Sigmoid colon (tissue), 7 donors: Measurements from ENCODE around the gene MZB1. TPM values are rescaled to one million over a fixed set of nuclear protein-coding genes. Genes with fewer than 3 reads are reported as not detected.
A peak's percentile ranks its signal among the peaks of the same experiment; 100 is the strongest.

Source experiments
- DNase-seq: peaks from one replicate; pipeline ENCODE4 v3.0.0-alpha.2; 2019
- H3K27ac ChIP-seq, 4 donors: fragments of 200-600 bp; sonication (generic); one replicate each; pipeline ENCODE4 v1.5.1; 2016 to 2019; ENCODE audit warnings: mild to moderate bottlenecking in 1 of 4
- H3K27me3 ChIP-seq, 3 donors: fragments of 200-600 bp; sonication (generic); one replicate each; pipeline ENCODE4 v1.5.1; 2019; ENCODE audit warnings: mild to moderate bottlenecking in 1 of 3
- H3K36me3 ChIP-seq, 4 donors: fragments of 200-600 bp; sonication (generic); one replicate each; pipeline ENCODE4 v1.5.1; 2016 to 2019
- H3K4me1 ChIP-seq, 4 donors: fragments of 200-600 bp; sonication (generic); one replicate each; pipeline ENCODE4 v1.5.1; 2017 to 2019
- H3K4me3 ChIP-seq, 4 donors: fragments of 200-600 bp; sonication (generic); one replicate each; pipeline ENCODE4 v1.5.1; 2017 to 2019; ENCODE audit warnings: mild to moderate bottlenecking in 2 of 4, moderate library complexity in 1 of 4
- H3K9me3 ChIP-seq, 4 donors: fragments of 200-600 bp in 3 of 4; sonication (generic) in 3 of 4; one replicate each; pipeline versions ENCODE4 v1.5.1 to v1.6.1; 2013 to 2019
- CTCF ChIP-seq, 4 experiments: fragments of 450-650 bp in 3 of 4; fragments of 200-600 bp in 1 of 4; IDR thresholded peaks; one replicate each; pipeline ENCODE4 v1.5.1; 2016 to 2019; ENCODE audit warnings: antibody characterized with exemption in 4 of 4, mild to moderate bottlenecking in 3 of 4, moderate library complexity in 2 of 4
- EP300 ChIP-seq, 4 donors: sonication (generic); formaldehyde crosslinking; IDR thresholded peaks; one replicate each; pipeline ENCODE4 v1.6.1; 2017; ENCODE audit warnings: antibody characterized with exemption in 4 of 4
- POLR2A ChIP-seq, 2 donors: fragments of 450-650 bp; IDR thresholded peaks; one replicate each; pipeline ENCODE4 v1.6.1; 2016; ENCODE audit warnings: antibody characterized with exemption in 2 of 2, mild to moderate bottlenecking in 2 of 2, moderate library complexity in 2 of 2
- POLR2AphosphoS5 ChIP-seq, 4 donors: sonication (generic); formaldehyde crosslinking; IDR thresholded peaks; one replicate each; pipeline ENCODE4 v1.6.1; 2017; ENCODE audit warnings: antibody characterized with exemption in 4 of 4
- WGBS, 2 donors: extraction: QIAGEN DNeasy Blood & Tissue Kit; methylation state at CpG; one replicate each; pipeline ENCODE4 v1.1.7; 2013; 5-methylcytosine and 5-hydroxymethylcytosine counted together
- intact Hi-C: fragments of 100-400 bp; cut with DNase I; formaldehyde crosslinking; loops from one replicate; pipeline ENCODE4 v1.15.1; 2023
- polyA plus RNA-seq, 3 donors: library from polyadenylated mRNA; stranded (reverse); fragments of 200-250 nt; gene quantifications; one replicate each; pipeline ENCODE4 v1.2.3, GENCODE V29; 2013
- total RNA-seq, 4 donors: library from RNA; depleted of rRNA; stranded (reverse); fragments of >200 nt; gene quantifications; one replicate each; pipeline ENCODE4 v1.1.0, GENCODE V29; 2016
- donor health status: healthy with polysubstance abuse.
- donor health status: Bipolar disorder and iron deficiency.
- donor health status: healthy.

Gene MZB1
- total and polyA plus RNA-seq, 7 donors = 2.2 to 29.2 (median 3.2) TPM; not detected in 3

- DNase-seq = peak; percentile 99
- H3K4me1 ChIP-seq = peaks cover 0 to 46% (median 26%) of the 10 kb centered on the region in 4 donors
- 0% methylated on average over 66 of the region's 66 CpGs for WGBS, 2 donors
- H3K9me3 ChIP-seq = no peaks in the 10 kb centered on the region
- H3K36me3 ChIP-seq = no peaks in the 10 kb centered on the region
- H3K27ac ChIP-seq = peak within 1 kb of the TSS; percentile 93 to 98 (median 96)
- no peaks in the 10 kb centered on the region for H3K27me3 ChIP-seq
- H3K4me3 ChIP-seq = peak within 1 kb of the TSS; percentile 65 to 91 (median 84)
- TF ChIP-seq CTCF (IDR thresholded peaks at IDR 0.05) (peak; percentile 60 to 71 (median 65)), POLR2A (IDR thresholded peaks at IDR 0.05) (peak; percentile 84 to 86), POLR2AphosphoS5 (IDR thresholded peaks at IDR 0.05) (peak; percentile 95 to 98 (median 98)), EP300 (IDR thresholded peaks at IDR 0.05) (no peak)
- intact Hi-C loops = loop anchor here (2.0 to 5.0 kb wide), 2 partner anchors 47 to 60 kb away; partner anchors contain the start of gene SPATA24
These were observed 47.9 kb downstream of the MZB1 start, which contains the start of gene PAIP2 for GRCh38 chr5:139341689-139342422. TSS of gene PAIP2 (plus strand) at chr5:139341854. CDS start at chr5:139363785, 21,931 bp downstream.

GRCh38 chr5:139341187-139341688 is 48.5 kb downstream of the MZB1 start:
- intact Hi-C loops = loop anchor here (2.0 to 5.0 kb wide), 2 partner anchors 46 to 61 kb away; partner anchors contain the start of gene SPATA24
- no peak for TF ChIP-seq EP300 (IDR thresholded peaks at IDR 0.05)
- no peak for TF ChIP-seq POLR2A (IDR thresholded peaks at IDR 0.05)
- no peak for TF ChIP-seq CTCF (IDR thresholded peaks at IDR 0.05)
- TF ChIP-seq POLR2AphosphoS5 (IDR thresholded peaks at IDR 0.05) = no peak
- Histone ChIP-seq H3K36me3 (no peaks in the 10 kb centered on the region), H3K4me3 (peak overlapping the region; percentile 65 to 91 (median 84)), H3K27me3 (no peaks in the 10 kb centered on the region), H3K9me3 (no peaks in the 10 kb centered on the region), H3K27ac (peak overlapping the region; percentile 93 to 98 (median 96)), H3K4me1 (peaks cover 0 to 40% (median 26%) of the 10 kb centered on the region in 4 donors)
- DNase-seq = no peak
- 1 to 3% methylated on average over 17 of the region's 17 CpGs for WGBS, 2 donors

GRCh38 chr5:139340051-139340450 is 49.7 kb downstream of the MZB1 start:
- intact Hi-C loops = loop anchor here (2.0 to 5.0 kb wide), 2 partner anchors 45 to 62 kb away; partner anchors contain the start of gene SPATA24

More at GRCh38 chr5:139340051-139340450, 49.7 kb downstream of the MZB1 start:
- H3K9me3 ChIP-seq = no peaks in the 10 kb centered on the region
- no peak for TF ChIP-seq CTCF (IDR thresholded peaks at IDR 0.05)
- TF ChIP-seq POLR2AphosphoS5 (IDR thresholded peaks at IDR 0.05) = no peak
- TF ChIP-seq POLR2A (IDR thresholded peaks at IDR 0.05) = no peak
- no peak for TF ChIP-seq EP300 (IDR thresholded peaks at IDR 0.05)
- H3K27ac ChIP-seq = no peak overlapping the region
- no peaks in the 10 kb centered on the region for H3K36me3 ChIP-seq
- 75 to 85% methylated on average over 2 of the region's 2 CpGs for WGBS, 2 donors
- peaks cover 0 to 36% (median 26%) of the 10 kb centered on the region in 4 donors for H3K4me1 ChIP-seq
- H3K27me3 ChIP-seq = no peaks in the 10 kb centered on the region
- DNase-seq = no peak
- H3K4me3 ChIP-seq = no peak overlapping the region

Other genes with a start within 250 kb of the MZB1 start
- 10 to 100 TPM; 23.2 to 39.2 (median 34.9) TPM for gene SIL1, start 191.5 kb downstream of the MZB1 start, total RNA-seq
- gene SIL1, start 191.5 kb downstream of the MZB1 start, polyA plus RNA-seq = 10 to 100 TPM in 2 of 3 donors, 1 to 10 TPM in 1; 7.8 to 60.8 (median 17.3) TPM
- gene MATR3, start 96.2 kb downstream of the MZB1 start, total RNA-seq = 100 to 1,000 TPM; 194 to 272 (median 228) TPM
- 100 to 1,000 TPM in 1 of 3 donors, 10 to 100 TPM in 2; 60.8 to 114 (median 66.1) TPM for gene MATR3, start 96.2 kb downstream of the MZB1 start, polyA plus RNA-seq
- gene PAIP2, start 48.1 kb downstream of the MZB1 start, total RNA-seq = 100 to 1,000 TPM in 2 of 4 donors, 10 to 100 TPM in 2; 96.5 to 146 (median 109) TPM
- 100 to 1,000 TPM in 1 of 3 donors, 10 to 100 TPM in 2; 70.7 to 104 (median 78.7) TPM for gene PAIP2, start 48.1 kb downstream of the MZB1 start, polyA plus RNA-seq
- not detected for gene SLC23A1, start 6.6 kb downstream of the MZB1 start, total RNA-seq
- 1 to 10 TPM in 2 of 3 donors, under 1 TPM in 1; 0.60 to 2.1 (median 1.7) TPM for gene SLC23A1, start 6.6 kb downstream of the MZB1 start, polyA plus RNA-seq
- gene PROB1, start 5.2 kb upstream of the MZB1 start, total RNA-seq = under 1 TPM; 0.16 to 0.55 (median 0.31) TPM
- 1 to 10 TPM in 1 of 3 donors, under 1 TPM in 2; under 0.01 to 1.8 (median 0.69) TPM for gene PROB1, start 5.2 kb upstream of the MZB1 start, polyA plus RNA-seq
- 1 to 10 TPM; 1.4 to 7.9 (median 2.0) TPM for gene SPATA24, start 14.2 kb upstream of the MZB1 start, total RNA-seq
- gene SPATA24, start 14.2 kb upstream of the MZB1 start, polyA plus RNA-seq = 1 to 10 TPM; 7.3 to 9.0 (median 7.9) TPM
- gene DNAJC18, start 49.6 kb upstream of the MZB1 start, total RNA-seq = 10 to 100 TPM in 2 of 4 donors, 1 to 10 TPM in 2; 6.8 to 12.5 (median 10.0) TPM
- 1 to 10 TPM; 1.2 to 2.8 (median 1.8) TPM for gene DNAJC18, start 49.6 kb upstream of the MZB1 start, polyA plus RNA-seq
- gene ECSCR, start 72.8 kb upstream of the MZB1 start, total RNA-seq = 10 to 100 TPM in 3 of 4 donors, 1 to 10 TPM in 1; 6.1 to 16.6 (median 15.6) TPM
- 10 to 100 TPM in 2 of 3 donors, 1 to 10 TPM in 1; 2.5 to 13.7 (median 11.4) TPM for gene ECSCR, start 72.8 kb upstream of the MZB1 start, polyA plus RNA-seq
- not detected for gene SMIM33, start 81.1 kb upstream of the MZB1 start, total RNA-seq
- 1 to 10 TPM; 4.7 to 5.1 (median 4.8) TPM for gene SMIM33, start 81.1 kb upstream of the MZB1 start, polyA plus RNA-seq
- gene STING1, start 92.8 kb upstream of the MZB1 start, total RNA-seq = 10 to 100 TPM; 14.6 to 53.8 (median 22.7) TPM
- gene STING1, start 92.8 kb upstream of the MZB1 start, polyA plus RNA-seq = 10 to 100 TPM in 1 of 3 donors, 1 to 10 TPM in 2; 5.5 to 63.5 (median 8.4) TPM
- 10 to 100 TPM; 61.5 to 93.0 (median 69.7) TPM for gene UBE2D2, start 171.4 kb upstream of the MZB1 start, total RNA-seq
- 100 to 1,000 TPM; 113 to 177 (median 146) TPM for gene UBE2D2, start 171.4 kb upstream of the MZB1 start, polyA plus RNA-seq